ENCODE data around the gene RMND5A.

Gene RMND5A

GRCh38 chr2:86783615-86784339, 63.7 kb downstream of the RMND5A start:
- H3K36me3 ChIP-seq: no peaks in the 10 kb centered on the region
- H3K9ac ChIP-seq: no peak overlapping the region
- peak overlapping the region in 10 of 11 experiments; percentile 18 to 69 (median 52); a peak in 19 of 22 replicates for H3K4me2 ChIP-seq
- H3K27me3 ChIP-seq: peaks cover 2 to 14% (median 12%) of the 10 kb centered on the region in 11 experiments
- H3K27ac ChIP-seq: peak overlapping the region in 3 of 11 experiments; percentile 15 to 42 (median 30); a peak in 3 of 22 replicates
- H3K4me3 ChIP-seq: no peak overlapping the region
- TF ChIP-seq Cebpa-rat (IDR thresholded peaks at IDR 0.05): no peak
- H4K20me1 ChIP-seq: peaks cover 0 to 4% (median 0%) of the 10 kb centered on the region in 11 experiments; a peak in 1 of 22 replicates
- peaks cover 0 to 3% (median under 1%) of the 10 kb centered on the region in 11 experiments; a peak in 10 of 22 replicates for H3K9me3 ChIP-seq (replicated peaks in 1 of 11)
- peaks cover 17 to 59% (median 29%) of the 10 kb centered on the region in 10 experiments for H3K4me1 ChIP-seq

- TF ChIP-seq Cebpa-rat (IDR thresholded peaks at IDR 0.05): no peak
- Histone ChIP-seq H3K27ac (no peak overlapping the region), H3K4me2 (no peak overlapping the region), H3K36me3 (no peaks in the 10 kb centered on the region), H4K20me1 (peaks cover 0 to 4% (median 0%) of the 10 kb centered on the region in 11 experiments; a peak in 1 of 22 replicates), H3K4me1 (peaks cover 17 to 53% (median 25%) of the 10 kb centered on the region in 10 experiments), H3K4me3 (no peak overlapping the region), H3K9ac (no peak overlapping the region), H3K27me3 (peaks cover 19 to 31% (median 29%) of the 10 kb centered on the region in 11 experiments), H3K9me3 (replicated peaks in 1 of 11) (peaks cover 8 to 19% (median 16%) of the 10 kb centered on the region in 11 experiments; a peak in 17 of 22 replicates)
Measured at GRCh38 chr2:86785456-86785855, 65.4 kb downstream of the RMND5A start.

DNA sequence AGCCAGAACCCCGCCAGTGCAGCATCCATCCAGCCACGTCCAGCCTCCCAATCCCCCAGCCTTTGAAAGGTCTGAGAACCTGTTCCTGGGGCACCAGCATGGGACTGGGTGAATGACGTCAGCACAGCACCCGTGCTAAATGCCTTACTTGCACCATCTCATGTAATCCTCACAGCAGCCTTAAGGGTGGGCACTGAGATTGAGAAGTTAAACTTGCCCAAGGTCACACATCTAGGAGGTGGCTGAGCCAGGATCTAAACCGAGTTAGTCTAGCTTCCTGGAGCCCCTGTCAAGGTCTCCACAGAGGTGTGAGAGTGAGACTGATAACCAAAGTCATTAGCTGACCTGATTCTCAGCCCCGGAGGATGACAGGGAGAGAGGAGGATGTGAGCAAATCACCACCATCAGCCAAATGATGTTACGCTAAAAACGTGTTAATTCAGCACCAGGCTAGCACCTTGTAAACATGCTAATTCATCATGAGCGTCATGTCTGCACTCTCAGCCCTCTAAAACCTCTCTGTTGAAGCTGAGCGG, 66.0 kb downstream of the RMND5A start:
- Histone ChIP-seq H3K27me3 (peaks cover 25 to 37% (median 35%) of the 10 kb centered on the region in 11 experiments), H3K9ac (no peak overlapping the region), H3K4me1 (peaks cover 16 to 51% (median 23%) of the 10 kb centered on the region in 10 experiments), H3K9me3 (replicated peaks in 1 of 11) (peaks cover 8 to 23% (median 16%) of the 10 kb centered on the region in 11 experiments; a peak in 17 of 22 replicates), H3K27ac (no peak overlapping the region), H3K4me3 (no peak overlapping the region), H3K4me2 (no peak overlapping the region), H3K36me3 (no peaks in the 10 kb centered on the region), H4K20me1 (peaks cover 0 to 4% (median 0%) of the 10 kb centered on the region in 11 experiments; a peak in 1 of 22 replicates)
- no peak for TF ChIP-seq Cebpa-rat (IDR thresholded peaks at IDR 0.05)

DNA sequence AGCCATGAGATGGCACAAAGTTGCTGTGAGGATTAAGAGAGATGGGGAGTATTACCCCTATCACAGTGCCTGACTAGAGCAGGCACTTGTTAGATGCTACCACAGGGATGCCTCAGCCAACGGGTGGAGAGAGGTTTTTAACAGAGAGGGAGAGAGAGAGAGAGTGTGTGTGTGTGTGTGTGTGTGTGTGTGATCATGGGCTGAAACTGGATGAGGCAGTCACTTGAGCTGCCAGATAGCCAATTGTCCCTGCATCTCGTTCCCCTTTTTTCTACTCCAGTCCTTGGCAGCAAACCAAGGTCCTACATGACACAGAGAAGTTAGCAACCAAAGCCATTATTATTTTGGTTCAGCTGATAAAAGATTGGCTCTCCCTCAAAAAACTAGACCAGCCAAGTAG, 67.6 kb downstream of the RMND5A start:
- no peak overlapping the region for H3K9ac ChIP-seq
- H4K20me1 ChIP-seq: peaks cover 0 to 9% (median 0%) of the 10 kb centered on the region in 11 experiments; a peak in 2 of 22 replicates
- no peaks in the 10 kb centered on the region for H3K36me3 ChIP-seq
- H3K9me3 ChIP-seq (replicated peaks in 1 of 11): peaks cover 8 to 25% (median 16%) of the 10 kb centered on the region in 11 experiments; a peak in 17 of 22 replicates
- no peak overlapping the region for H3K4me3 ChIP-seq
- TF ChIP-seq Cebpa-rat (IDR thresholded peaks at IDR 0.05): no peak
- H3K4me1 ChIP-seq: peaks cover 24 to 44% (median 28%) of the 10 kb centered on the region in 10 experiments
- no peak overlapping the region for H3K27ac ChIP-seq
- peak overlapping the region in 2 of 11 experiments; percentile 37 to 40; a peak in 4 of 22 replicates for H3K4me2 ChIP-seq
- peaks cover 42 to 54% (median 51%) of the 10 kb centered on the region in 11 experiments for H3K27me3 ChIP-seq

GRCh38 chr2:86788165-86788564, 68.1 kb downstream of the RMND5A start:
- Histone ChIP-seq H3K4me1 (peaks cover 23 to 40% (median 25%) of the 10 kb centered on the region in 10 experiments), H3K4me3 (no peak overlapping the region), H3K36me3 (no peaks in the 10 kb centered on the region), H3K9ac (no peak overlapping the region), H3K4me2 (peak overlapping the region in 2 of 11 experiments; percentile 37 to 40; a peak in 4 of 22 replicates), H3K27ac (no peak overlapping the region), H3K27me3 (peaks cover 46 to 58% (median 56%) of the 10 kb centered on the region in 11 experiments), H3K9me3 (replicated peaks in 1 of 11) (peaks cover 8 to 25% (median 16%) of the 10 kb centered on the region in 11 experiments; a peak in 17 of 22 replicates), H4K20me1 (peaks cover 0 to 9% (median 0%) of the 10 kb centered on the region in 11 experiments; a peak in 2 of 22 replicates)
- TF ChIP-seq Cebpa-rat (IDR thresholded peaks at IDR 0.05): no peak

- Histone ChIP-seq H3K27me3 (peaks cover 47 to 67% (median 62%) of the 10 kb centered on the region in 11 experiments), H3K4me3 (no peak overlapping the region), H3K4me2 (no peak overlapping the region), H3K27ac (no peak overlapping the region), H4K20me1 (peaks cover 0 to 9% (median 0%) of the 10 kb centered on the region in 11 experiments; a peak in 2 of 22 replicates), H3K9ac (no peak overlapping the region), H3K36me3 (no peaks in the 10 kb centered on the region), H3K4me1 (peaks cover 14 to 30% (median 17%) of the 10 kb centered on the region in 10 experiments; a peak in 19 of 20 replicates), H3K9me3 (replicated peaks in 1 of 11) (peaks cover 8 to 25% (median 16%) of the 10 kb centered on the region in 11 experiments; a peak in 17 of 22 replicates)
- TF ChIP-seq Cebpa-rat (IDR thresholded peaks at IDR 0.05): no peak
Measured at GRCh38 chr2:86788881-86789686, 69.0 kb downstream of the RMND5A start.

DNA sequence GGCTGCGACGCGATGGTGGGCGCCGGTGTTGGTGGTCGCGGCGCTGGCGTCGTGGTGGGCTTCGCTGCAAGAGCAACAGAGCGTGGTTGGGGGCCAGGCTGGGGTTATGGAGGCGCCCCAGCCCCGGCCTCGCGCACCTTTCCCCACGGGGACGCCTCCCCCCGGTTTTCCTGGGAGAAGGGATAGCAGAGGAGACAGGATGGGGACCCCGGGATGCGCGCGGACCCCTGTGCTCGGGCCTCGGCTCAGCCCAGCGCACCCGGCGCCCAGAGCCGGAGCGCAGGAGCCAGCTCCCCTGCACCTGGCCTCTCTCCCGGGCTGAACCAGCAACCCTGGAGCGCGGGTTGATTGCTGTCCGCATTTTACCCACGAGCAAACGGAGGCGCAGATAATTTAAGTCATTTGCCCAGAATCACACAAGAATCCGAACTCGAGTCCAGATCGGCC, 69.6 kb downstream of the RMND5A start:
- no peaks in the 10 kb centered on the region for H3K36me3 ChIP-seq
- TF ChIP-seq Cebpa-rat (IDR thresholded peaks at IDR 0.05): no peak
- peaks cover 18 to 29% (median 20%) of the 10 kb centered on the region in 10 experiments for H3K4me1 ChIP-seq
- no peak overlapping the region for H3K9ac ChIP-seq
- H3K9me3 ChIP-seq (replicated peaks in 1 of 11): peaks cover 8 to 28% (median 16%) of the 10 kb centered on the region in 11 experiments; a peak in 18 of 22 replicates
- H3K4me2 ChIP-seq: no peak overlapping the region
- H3K4me3 ChIP-seq: no peak overlapping the region
- H4K20me1 ChIP-seq: peaks cover 0 to 9% (median 0%) of the 10 kb centered on the region in 11 experiments; a peak in 2 of 22 replicates
- H3K27me3 ChIP-seq: peaks cover 47 to 70% (median 62%) of the 10 kb centered on the region in 11 experiments
- no peak overlapping the region for H3K27ac ChIP-seq

DNA sequence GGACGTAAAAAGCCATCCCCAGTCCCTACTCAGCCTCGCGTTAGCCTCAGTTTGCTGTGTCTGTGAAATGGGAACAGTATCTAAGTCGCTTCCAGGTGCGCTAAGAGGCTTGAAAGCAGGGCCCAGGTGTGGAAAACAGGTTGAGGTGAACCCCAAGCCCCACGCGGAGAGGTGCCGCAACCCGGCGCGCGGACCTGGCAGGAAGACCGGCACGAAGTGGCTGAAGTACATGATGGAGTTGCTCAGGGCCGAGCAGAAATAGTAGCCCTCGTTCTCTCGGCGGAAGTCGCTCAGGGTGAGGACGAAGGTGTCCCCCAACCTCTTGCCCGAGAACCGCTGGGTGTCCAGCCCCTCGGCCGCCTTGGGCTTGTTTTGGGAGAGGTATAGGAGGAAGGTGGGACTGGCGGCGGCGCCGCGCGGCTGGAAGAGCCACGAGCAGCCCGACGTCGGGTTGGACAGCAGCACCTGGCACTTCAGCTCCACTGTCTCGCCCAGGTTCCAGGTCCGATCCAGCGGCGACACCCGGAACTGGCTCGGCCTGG, 70.1 kb downstream of the RMND5A start:
- Histone ChIP-seq H4K20me1 (peaks cover 0 to 9% (median 0%) of the 10 kb centered on the region in 11 experiments; a peak in 2 of 22 replicates), H3K27ac (no peak overlapping the region), H3K9me3 (replicated peaks in 1 of 11) (peaks cover 9 to 33% (median 19%) of the 10 kb centered on the region in 11 experiments; a peak in 20 of 22 replicates), H3K4me3 (peak overlapping the region in 5 of 10 experiments; percentile 19 to 62 (median 34); a peak in 5 of 20 replicates), H3K4me1 (peaks cover 22 to 34% (median 24%) of the 10 kb centered on the region in 10 experiments), H3K9ac (no peak overlapping the region), H3K4me2 (peak overlapping the region in 8 of 11 experiments; percentile 39 to 87 (median 58); a peak in 12 of 22 replicates), H3K36me3 (no peaks in the 10 kb centered on the region; a peak in 1 of 22 replicates), H3K27me3 (peaks cover 47 to 70% (median 62%) of the 10 kb centered on the region in 11 experiments)
- no peak for TF ChIP-seq Cebpa-rat (IDR thresholded peaks at IDR 0.05)

All from BLaER1 treated with 17β-estradiol and CSF1 and Interleukin-3, amounts not matched to agents 10 nM and 100 nM (cell line).